Neural cell (in vitro differentiated cells): Measurements from ENCODE around the gene TMEM139. TPM values are rescaled to one million over a fixed set of nuclear protein-coding genes. Genes with fewer than 3 reads are reported as not detected.

Source experiments
- H2AFZ ChIP-seq: fragments of 200-600, 300-800 bp; sonication (generic), shearing (Covaris generic); 2 replicates; pipeline ENCODE4 v1.6.0; 2014; ENCODE audit warnings: low read depth, mild to moderate bottlenecking, antibody characterized with exemption, low read length, moderate library complexity
- H3F3A ChIP-seq: fragments of 200-600 bp; shearing (Covaris generic); 2 replicates; pipeline ENCODE4 v1.6.1; 2016; ENCODE audit warnings: mild to moderate bottlenecking, moderate library complexity, mixed read lengths, antibody characterized with exemption, low read length; ENCODE audit not compliant: insufficient read depth, poor library complexity, severe bottlenecking
- H3K27ac ChIP-seq: fragments of 200-600, 300-800 bp; sonication (generic), shearing (Covaris generic); 2 replicates; pipeline ENCODE4 v1.5.1; 2014; ENCODE audit warnings: mild to moderate bottlenecking, low read length, moderate library complexity
- H3K27me3 ChIP-seq: fragments of 300-800, 200-600 bp; sonication (generic), shearing (Covaris generic); 2 replicates; pipeline ENCODE4 v1.6.0; 2014; ENCODE audit warnings: mild to moderate bottlenecking, low read depth, low read length, moderate library complexity; ENCODE audit not compliant: insufficient read depth
- H3K36me3 ChIP-seq: fragments of 300-800, 200-600 bp; sonication (generic), shearing (Covaris generic); 2 replicates; pipeline ENCODE4 v1.5.1; 2014; ENCODE audit warnings: mild to moderate bottlenecking, antibody characterized with exemption, low read length, moderate library complexity; ENCODE audit not compliant: insufficient read depth
- H3K4me2 ChIP-seq: fragments of 300-800, 200-600 bp; sonication (generic), shearing (Covaris generic); 2 replicates; pipeline ENCODE4 v1.6.0; 2014; ENCODE audit warnings: mild to moderate bottlenecking, low read length
- H3K4me3 ChIP-seq: fragments of 300-800, 200-600 bp; sonication (generic), shearing (Covaris generic); 2 replicates; pipeline ENCODE4 v1.5.1; 2014; ENCODE audit warnings: mild to moderate bottlenecking, low read length, moderate library complexity
- H3K79me2 ChIP-seq: fragments of 200-600 bp; shearing (Covaris generic); replicated peaks from 2 replicates; pipeline ENCODE4 v1.6.0; 2014; ENCODE audit warnings: mild to moderate bottlenecking, low read length, moderate library complexity; ENCODE audit not compliant: insufficient read depth
- H3K9ac ChIP-seq: fragments of 300-800, 200-600 bp; sonication (generic), shearing (Covaris generic); 2 replicates; pipeline ENCODE4 v1.6.1; 2016; ENCODE audit warnings: mild to moderate bottlenecking, low read length, mixed read lengths
- H3K9me2 ChIP-seq: fragments of 200-600 bp; shearing (Covaris generic); 2 replicates; pipeline ENCODE4 v1.6.1; 2016; ENCODE audit warnings: mild to moderate bottlenecking, low read length, mixed read lengths; ENCODE audit not compliant: insufficient read depth
- H3K9me3 ChIP-seq: fragments of 200-600, 300-800 bp; sonication (generic), shearing (Covaris generic); 2 replicates; pipeline ENCODE4 v1.6.1; 2016; ENCODE audit warnings: mild to moderate bottlenecking, mixed run types, low read length, moderate library complexity, mixed read lengths
- H4K20me1 ChIP-seq: fragments of 200-600 bp; shearing (Covaris generic); 2 replicates; pipeline ENCODE4 v1.6.1; 2016; ENCODE audit warnings: mild to moderate bottlenecking, mixed run types; ENCODE audit not compliant: insufficient read depth
- CTCF ChIP-seq: fragments of 450-650 bp; IDR thresholded peaks from 2 replicates; pipeline ENCODE4 v1.5.1; 2014; ENCODE audit warnings: antibody characterized with exemption, mild to moderate bottlenecking, moderate library complexity; ENCODE audit not compliant: poor library complexity, severe bottlenecking
- EP300 ChIP-seq: fragments of 450-650 bp; conservative IDR thresholded peaks from 2 replicates; pipeline ENCODE4 v1.6.1; 2014; ENCODE audit warnings: antibody characterized with exemption, mild to moderate bottlenecking, moderate library complexity; ENCODE audit not compliant: poor library complexity, severe bottlenecking
- EZH2 ChIP-seq: fragments of 200-600, 300-800 bp; shearing (Covaris generic), sonication (generic); IDR thresholded peaks from 2 replicates; pipeline ENCODE4 v1.6.1; 2014; ENCODE audit warnings: antibody characterized with exemption, low read length, borderline replicate concordance, mild to moderate bottlenecking; ENCODE audit not compliant: insufficient read depth, poor library complexity, severe bottlenecking
- MXI1 ChIP-seq: fragments of 450-650 bp; conservative IDR thresholded peaks from 2 replicates; pipeline ENCODE4 v1.6.1; 2014; ENCODE audit warnings: antibody characterized with exemption, mild to moderate bottlenecking; ENCODE audit not compliant: poor library complexity, severe bottlenecking
- POLR2AphosphoS5 ChIP-seq: IDR thresholded peaks from 2 replicates; pipeline ENCODE4 v1.6.1; 2012
- RAD21 ChIP-seq: fragments of 450-650 bp; conservative IDR thresholded peaks from 2 replicates; pipeline ENCODE4 v1.6.1; 2014; ENCODE audit warnings: antibody characterized with exemption, mild to moderate bottlenecking, moderate library complexity
- REST ChIP-seq: IDR thresholded peaks from 2 replicates; pipeline ENCODE4 v1.6.1; 2012; ENCODE audit warnings: borderline replicate concordance
- SMC3 ChIP-seq: fragments of 450-650 bp; conservative IDR thresholded peaks from 2 replicates; pipeline ENCODE4 v1.6.1; 2014; ENCODE audit warnings: antibody characterized with exemption, mild to moderate bottlenecking, moderate library complexity; ENCODE audit not compliant: poor library complexity
- TAF1 ChIP-seq: IDR thresholded peaks from 2 replicates; pipeline ENCODE4 v1.6.1; 2012; ENCODE audit warnings: low read depth
- polyA plus RNA-seq: library from polyadenylated mRNA; depleted of rRNA; stranded (reverse); fragments of >200 nt; gene quantifications from 2 replicates; pipeline ENCODE4 v1.2.3, GENCODE V29; 2014

TMEM139 gene
- polyA plus RNA-seq, 1 donor from 2014 or later = not detected

GRCh38 chr7:143322760-143323633 lies 38.2 kb downstream of the TMEM139 start:
- Histone ChIP-seq H3K4me3 (no peak overlapping the region), H3K9ac (no peak overlapping the region), H4K20me1 (no peaks in the 10 kb centered on the region), H3K36me3 (no peaks in the 10 kb centered on the region), H3K27me3 (no peaks in the 10 kb centered on the region), H3K27ac (no peak overlapping the region), H3K9me3 (no peaks in the 10 kb centered on the region), H3K9me2 (no peaks in the 10 kb centered on the region), H3K4me2 (no peak overlapping the region), H3K79me2 (no peaks in the 10 kb centered on the region), H2AFZ (no peak overlapping the region), H3F3A (no peaks in the 10 kb centered on the region)
- TF ChIP-seq REST (no peak), EZH2 (no peak), RAD21 (no peak), EP300 (no peak), CTCF (no peak), POLR2AphosphoS5 (no peak), MXI1 (no peak), SMC3 (no peak), TAF1 (no peak)

- Histone ChIP-seq H3K9me2 (no peaks in the 10 kb centered on the region), H3K79me2 (no peaks in the 10 kb centered on the region), H2AFZ (no peak overlapping the region), H3K4me2 (no peak overlapping the region), H3K4me3 (no peak overlapping the region), H3K27me3 (no peaks in the 10 kb centered on the region), H3K9ac (no peak overlapping the region), H3K27ac (no peak overlapping the region), H3K9me3 (no peaks in the 10 kb centered on the region), H3F3A (no peaks in the 10 kb centered on the region), H3K36me3 (no peaks in the 10 kb centered on the region), H4K20me1 (no peaks in the 10 kb centered on the region)
- TF ChIP-seq EP300 = no peak
- TF ChIP-seq MXI1 = no peak
- no peak for TF ChIP-seq CTCF
- no peak for TF ChIP-seq POLR2AphosphoS5
- TF ChIP-seq EZH2 = no peak
Measured at GRCh38 chr7:143323653-143324052, 38.9 kb downstream of the TMEM139 start.
